Cardiac muscle cell (in vitro differentiated cells and primary cell): Measurements from ENCODE around the gene ARL15. TPM values are rescaled to one million over a fixed set of nuclear protein-coding genes. Genes with fewer than 3 reads are reported as not detected.

Experiments
- DNase-seq, 2 donors: peaks; one replicate each; pipeline versions ENCODE4 v3.0.0 to v3.0.0-alpha.2; 2010 to 2017; ENCODE audit warnings: low read depth in 1 of 2, low spot score in 1 of 2
- H3K27ac ChIP-seq: fragments of 200-600 bp; sonication (generic); 2 replicates; pipeline ENCODE4 v1.5.1; 2016
- H3K27me3 ChIP-seq: fragments of 200-600 bp; sonication (generic); 2 replicates; pipeline ENCODE4 v1.6.0; 2016; ENCODE audit warnings: control low read depth
- H3K36me3 ChIP-seq: fragments of 200-600 bp; sonication (generic); 2 replicates; pipeline ENCODE4 v1.5.1; 2016; ENCODE audit warnings: control low read depth
- H3K4me1 ChIP-seq: fragments of 200-600 bp; sonication (generic); 2 replicates; pipeline ENCODE4 v1.8.1; 2017; ENCODE audit warnings: low read depth, mild to moderate bottlenecking, mixed run types
- H3K4me3 ChIP-seq: fragments of 200-600 bp; sonication (generic); 2 replicates; pipeline ENCODE4 v1.5.1; 2016; ENCODE audit warnings: mild to moderate bottlenecking
- H3K9me3 ChIP-seq: fragments of 200-600 bp; sonication (generic); 2 replicates; pipeline ENCODE4 v1.5.1; 2017; ENCODE audit warnings: low read depth, mild to moderate bottlenecking, control low read depth
- polyA plus RNA-seq: library from polyadenylated mRNA; unstranded; fragments of >200 nt; fragmentation: Nextera tagmentation; extraction: Ambion mirVana; gene quantifications from 2 replicates; pipeline ENCODE4 v1.2.1, GENCODE V29; 2016
- total RNA-seq: library from RNA; depleted of rRNA; stranded (reverse); fragments of >200 nt; gene quantifications from 2 replicates; pipeline ENCODE4 v1.2.3, GENCODE V29; 2016
- TF ChIP-seq, protein P1 (sequence below): IDR thresholded peaks from 2 replicates; pipeline ENCODE4 v1.5.1; 2012; ENCODE audit warnings: low read depth, mild to moderate bottlenecking, low read length

The ARL15 gene
- total and polyA plus RNA-seq, 2 experiments from 2014 or later = 23.2 to 27.4 TPM

- Histone ChIP-seq H3K4me1 (peaks cover 16% of the 10 kb centered on the region), H3K4me3 (no peak overlapping the region), H3K36me3 (no peaks in the 10 kb centered on the region), H3K27me3 (no peaks in the 10 kb centered on the region), H3K9me3 (no peaks in the 10 kb centered on the region), H3K27ac (no peak overlapping the region)
- no peak for DNase-seq
- TF ChIP-seq, protein P1, sequence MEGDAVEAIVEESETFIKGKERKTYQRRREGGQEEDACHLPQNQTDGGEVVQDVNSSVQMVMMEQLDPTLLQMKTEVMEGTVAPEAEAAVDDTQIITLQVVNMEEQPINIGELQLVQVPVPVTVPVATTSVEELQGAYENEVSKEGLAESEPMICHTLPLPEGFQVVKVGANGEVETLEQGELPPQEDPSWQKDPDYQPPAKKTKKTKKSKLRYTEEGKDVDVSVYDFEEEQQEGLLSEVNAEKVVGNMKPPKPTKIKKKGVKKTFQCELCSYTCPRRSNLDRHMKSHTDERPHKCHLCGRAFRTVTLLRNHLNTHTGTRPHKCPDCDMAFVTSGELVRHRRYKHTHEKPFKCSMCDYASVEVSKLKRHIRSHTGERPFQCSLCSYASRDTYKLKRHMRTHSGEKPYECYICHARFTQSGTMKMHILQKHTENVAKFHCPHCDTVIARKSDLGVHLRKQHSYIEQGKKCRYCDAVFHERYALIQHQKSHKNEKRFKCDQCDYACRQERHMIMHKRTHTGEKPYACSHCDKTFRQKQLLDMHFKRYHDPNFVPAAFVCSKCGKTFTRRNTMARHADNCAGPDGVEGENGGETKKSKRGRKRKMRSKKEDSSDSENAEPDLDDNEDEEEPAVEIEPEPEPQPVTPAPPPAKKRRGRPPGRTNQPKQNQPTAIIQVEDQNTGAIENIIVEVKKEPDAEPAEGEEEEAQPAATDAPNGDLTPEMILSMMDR = no peak
Measured at GRCh38 chr5:53915120-53915519, 395.3 kb downstream of the ARL15 start.

DNA sequence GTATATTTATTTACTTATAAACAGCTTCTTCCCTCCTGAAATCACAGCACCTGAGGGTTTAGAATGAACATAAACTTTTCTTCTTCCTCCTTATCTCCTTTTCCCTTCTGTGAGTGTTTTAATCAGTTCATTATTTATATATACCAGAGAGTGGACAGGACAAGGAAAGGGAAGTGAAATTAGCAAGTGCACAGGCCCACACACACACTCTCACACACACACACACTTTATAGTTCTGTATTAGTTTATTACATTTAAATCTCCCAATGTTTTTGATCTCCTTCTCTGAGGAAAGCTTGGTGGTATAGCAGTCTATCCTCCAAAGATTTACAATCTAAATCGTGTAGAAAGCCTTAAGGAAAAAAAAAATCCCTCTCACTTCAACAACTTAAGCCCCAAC is 396.4 kb downstream of the ARL15 start:
- DNase-seq = no peak
- Histone ChIP-seq H3K9me3 (no peaks in the 10 kb centered on the region), H3K27me3 (no peaks in the 10 kb centered on the region), H3K4me3 (no peak overlapping the region), H3K36me3 (no peaks in the 10 kb centered on the region), H3K27ac (no peak overlapping the region), H3K4me1 (peaks cover 16% of the 10 kb centered on the region)
- TF ChIP-seq, protein P1 = no peak

- no peak overlapping the region for H3K4me3 ChIP-seq
- no peak for DNase-seq
- TF ChIP-seq, protein P1 = no peak
- no peaks in the 10 kb centered on the region for H3K36me3 ChIP-seq
- no peak overlapping the region for H3K27ac ChIP-seq
- no peaks in the 10 kb centered on the region for H3K9me3 ChIP-seq
- no peaks in the 10 kb centered on the region for H3K27me3 ChIP-seq
- H3K4me1 ChIP-seq = peaks cover 6% of the 10 kb centered on the region
Measured at GRCh38 chr5:53908757-53909156, 401.6 kb downstream of the ARL15 start.

DNA sequence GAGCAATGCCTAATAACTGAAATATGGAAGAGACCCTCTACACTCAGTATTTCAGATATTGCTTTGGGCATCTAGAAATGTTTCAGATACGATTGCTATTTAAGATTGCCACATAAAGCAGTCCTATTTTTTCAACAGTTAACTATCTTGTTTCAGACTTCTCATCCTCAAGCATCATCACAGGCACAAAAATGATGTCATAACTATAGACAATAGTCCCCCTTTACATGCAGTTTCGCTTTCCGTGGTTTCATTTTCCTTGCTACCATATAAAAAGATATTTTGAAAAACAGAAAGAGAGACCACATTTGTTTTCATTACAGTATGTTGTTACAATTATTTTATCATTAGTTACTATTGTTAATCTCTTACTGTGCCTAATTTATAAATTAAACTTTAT is 402.5 kb downstream of the ARL15 start:
- Histone ChIP-seq H3K4me3 (no peak overlapping the region), H3K27me3 (no peaks in the 10 kb centered on the region), H3K4me1 (peaks cover 6% of the 10 kb centered on the region), H3K9me3 (no peaks in the 10 kb centered on the region), H3K36me3 (no peaks in the 10 kb centered on the region), H3K27ac (no peak overlapping the region)
- TF ChIP-seq, protein P1 = no peak
- no peak for DNase-seq

GRCh38 chr5:53906736-53907135 is 403.6 kb downstream of the ARL15 start:
- no peak overlapping the region for H3K27ac ChIP-seq
- H3K4me3 ChIP-seq = no peak overlapping the region
- TF ChIP-seq, protein P1 = no peak

More at GRCh38 chr5:53906736-53907135, 403.6 kb downstream of the ARL15 start:
- no peaks in the 10 kb centered on the region for H3K9me3 ChIP-seq
- H3K4me1 ChIP-seq = peaks cover 6% of the 10 kb centered on the region
- no peaks in the 10 kb centered on the region for H3K27me3 ChIP-seq
- H3K36me3 ChIP-seq = no peaks in the 10 kb centered on the region
- no peak for DNase-seq
